Astrocyte (in vitro differentiated cells and primary cell): ENCODE results near the gene HIVEP2. TPM values are rescaled to one million over a fixed set of nuclear protein-coding genes. Genes with fewer than 3 reads are reported as not detected.

Source experiments
- DNase-seq: peaks from one replicate; pipeline ENCODE4 v3.0.0-alpha.2; 2010; ENCODE audit warnings: low read depth
- FAIRE-seq: peaks from 2 replicates; lab custom pipeline; 2011; peaks lifted over from hg19 to GRCh38; lab: Jason Lieb, UNC
- H2AFZ ChIP-seq: 2 replicates; pipeline ENCODE4 v1.6.0; 2012; ENCODE audit warnings: low read depth, low read length, inconsistent platforms
- H3K27ac ChIP-seq: 2 replicates; pipeline ENCODE4 v1.5.1; 2011; ENCODE audit warnings: low read depth, low read length, inconsistent platforms
- H3K27me3 ChIP-seq: 2 replicates; pipeline ENCODE4 v1.6.0; 2011; ENCODE audit warnings: low read length, inconsistent platforms; ENCODE audit not compliant: insufficient read depth
- H3K36me3 ChIP-seq: 2 replicates; pipeline ENCODE4 v1.5.1; 2011; ENCODE audit warnings: low read length, inconsistent platforms; ENCODE audit not compliant: insufficient read depth
- H3K4me1 ChIP-seq: 2 replicates; pipeline ENCODE4 v1.5.1; 2011; ENCODE audit warnings: low read length, inconsistent platforms; ENCODE audit not compliant: insufficient read depth
- H3K4me2 ChIP-seq: 2 replicates; pipeline ENCODE4 v1.6.0; 2012; ENCODE audit warnings: low read length, inconsistent platforms
- H3K4me3 ChIP-seq: 2 replicates; pipeline ENCODE4 v1.5.1; 2011; ENCODE audit warnings: low read depth, mild to moderate bottlenecking, low read length, inconsistent platforms; ENCODE audit not compliant: insufficient read depth
- H3K79me2 ChIP-seq: 2 replicates; pipeline ENCODE4 v1.6.0; 2012; ENCODE audit warnings: mild to moderate bottlenecking, low read length, inconsistent platforms; ENCODE audit not compliant: insufficient read depth
- H3K9ac ChIP-seq: 2 replicates; pipeline ENCODE4 v1.6.0; 2012; ENCODE audit warnings: mild to moderate bottlenecking, low read length, inconsistent platforms
- H3K9me3 ChIP-seq: 2 replicates; pipeline ENCODE4 v1.5.1; 2012; ENCODE audit warnings: low read depth, mild to moderate bottlenecking, low read length, inconsistent platforms; ENCODE audit not compliant: insufficient read depth
- H4K20me1 ChIP-seq: 2 replicates; pipeline ENCODE4 v1.6.0; 2012; ENCODE audit warnings: low read length, inconsistent platforms; ENCODE audit not compliant: insufficient read depth
- H3K27ac Mint-ChIP-seq: one replicate; pipeline ENCODE4 v1.8.0; 2021; ENCODE audit warnings: mild to moderate bottlenecking, mixed read lengths; ENCODE audit not compliant: unreplicated experiment
- H3K27me3 Mint-ChIP-seq: one replicate; pipeline ENCODE4 v1.8.0; 2021; ENCODE audit warnings: low read depth, mixed read lengths; ENCODE audit not compliant: unreplicated experiment
- H3K36me3 Mint-ChIP-seq: one replicate; pipeline ENCODE4 v1.8.0; 2021; ENCODE audit warnings: low read depth, mixed read lengths; ENCODE audit not compliant: unreplicated experiment
- H3K4me1 Mint-ChIP-seq: one replicate; pipeline ENCODE4 v1.8.0; 2021; ENCODE audit warnings: low read depth, mixed read lengths; ENCODE audit not compliant: unreplicated experiment
- H3K4me3 Mint-ChIP-seq: one replicate; pipeline ENCODE4 v1.8.0; 2021; ENCODE audit warnings: mild to moderate bottlenecking, moderate library complexity, mixed read lengths; ENCODE audit not compliant: unreplicated experiment
- H3K9me3 Mint-ChIP-seq: one replicate; pipeline ENCODE4 v1.8.0; 2021; ENCODE audit warnings: mild to moderate bottlenecking, mixed read lengths; ENCODE audit not compliant: unreplicated experiment
- CTCF ChIP-seq: IDR thresholded peaks from 2 replicates; pipeline ENCODE4 v1.5.1; 2011; ENCODE audit warnings: low read depth, mild to moderate bottlenecking, inconsistent platforms, low read length, moderate library complexity; ENCODE audit not compliant: insufficient read depth
- EZH2 ChIP-seq: IDR thresholded peaks from 2 replicates; pipeline ENCODE4 v1.6.1; 2012; ENCODE audit warnings: mild to moderate bottlenecking, low read length, inconsistent platforms; ENCODE audit not compliant: insufficient read depth
- total RNA-seq: library from RNA; stranded (reverse); gene quantifications from 2 replicates; pipeline ENCODE4 v1.2.1, GENCODE V29; 2021

The HIVEP2 gene
- total RNA-seq, 1 donor from 2014 or later = 21.2 TPM

- peak overlapping the region; percentile 99 for H3K27ac Mint-ChIP-seq
- no peaks in the 10 kb centered on the region for H3K27me3 Mint-ChIP-seq
- no peaks in the 10 kb centered on the region for H3K9me3 Mint-ChIP-seq
- Histone ChIP-seq H3K27me3 (no peaks in the 10 kb centered on the region), H3K9ac (peak overlapping the region; percentile 84), H3K79me2 (peaks cover 71% of the 10 kb centered on the region), H3K4me1 (peaks cover 36% of the 10 kb centered on the region), H3K36me3 (no peaks in the 10 kb centered on the region), H4K20me1 (no peaks in the 10 kb centered on the region), H2AFZ (no peak overlapping the region), H3K4me2 (peak overlapping the region; percentile 80), H3K27ac (peak overlapping the region; percentile 95), H3K4me3 (peak overlapping the region; percentile 42), H3K9me3 (no peaks in the 10 kb centered on the region)
- DNase-seq (no peak), FAIRE-seq (peak; percentile 64)
- TF ChIP-seq EZH2 (no peak), CTCF (no peak)
- peaks cover 63% of the 10 kb centered on the region for H3K4me1 Mint-ChIP-seq
- peak overlapping the region; percentile 82 for H3K4me3 Mint-ChIP-seq
- H3K36me3 Mint-ChIP-seq = peaks cover 7% of the 10 kb centered on the region
These were observed 60.6 kb downstream of the HIVEP2 start for GRCh38 chr6:142884214-142885035.

GRCh38 chr6:142883011-142883410, 62.0 kb downstream of the HIVEP2 start:
- FAIRE-seq (peak; percentile 58), DNase-seq (peak; percentile 90)
- Histone ChIP-seq H3K27me3 (no peaks in the 10 kb centered on the region), H3K27ac (peak overlapping the region; percentile 95), H3K9me3 (no peaks in the 10 kb centered on the region), H3K36me3 (no peaks in the 10 kb centered on the region), H3K4me1 (peaks cover 36% of the 10 kb centered on the region), H3K9ac (peak overlapping the region; percentile 84), H3K4me2 (peak overlapping the region; percentile 13), H2AFZ (no peak overlapping the region), H3K79me2 (peaks cover 75% of the 10 kb centered on the region), H3K4me3 (no peak overlapping the region), H4K20me1 (no peaks in the 10 kb centered on the region)
- H3K4me3 Mint-ChIP-seq = no peak overlapping the region
- TF ChIP-seq EZH2 = no peak
- no peak for TF ChIP-seq CTCF
- peaks cover 8% of the 10 kb centered on the region for H3K36me3 Mint-ChIP-seq
- no peaks in the 10 kb centered on the region for H3K27me3 Mint-ChIP-seq
- peaks cover 72% of the 10 kb centered on the region for H3K4me1 Mint-ChIP-seq
- H3K9me3 Mint-ChIP-seq = no peaks in the 10 kb centered on the region
- H3K27ac Mint-ChIP-seq = peak overlapping the region; percentile 63

- Mint-ChIP-seq H3K27me3 (no peaks in the 10 kb centered on the region), H3K4me3 (no peak overlapping the region), H3K36me3 (peaks cover 8% of the 10 kb centered on the region), H3K9me3 (no peaks in the 10 kb centered on the region), H3K27ac (peak overlapping the region; percentile 2), H3K4me1 (peaks cover 65% of the 10 kb centered on the region)
- H3K4me1 ChIP-seq = peaks cover 33% of the 10 kb centered on the region
- H3K9ac ChIP-seq = no peak overlapping the region
- TF ChIP-seq EZH2 = no peak
- no peak for TF ChIP-seq CTCF
- H2AFZ ChIP-seq = no peak overlapping the region
- no peak overlapping the region for H3K27ac ChIP-seq
- H3K36me3 ChIP-seq = no peaks in the 10 kb centered on the region
- no peak overlapping the region for H3K4me2 ChIP-seq
- FAIRE-seq (no peak), DNase-seq (no peak)
- H4K20me1 ChIP-seq = no peaks in the 10 kb centered on the region
- no peaks in the 10 kb centered on the region for H3K27me3 ChIP-seq
- H3K4me3 ChIP-seq = no peak overlapping the region
- H3K9me3 ChIP-seq = no peaks in the 10 kb centered on the region
- peaks cover 85% of the 10 kb centered on the region for H3K79me2 ChIP-seq
These were observed 63.2 kb downstream of the HIVEP2 start for GRCh38 chr6:142881761-142882160.
